ENCODE results near the gene DPYD.

Gene DPYD

DNA sequence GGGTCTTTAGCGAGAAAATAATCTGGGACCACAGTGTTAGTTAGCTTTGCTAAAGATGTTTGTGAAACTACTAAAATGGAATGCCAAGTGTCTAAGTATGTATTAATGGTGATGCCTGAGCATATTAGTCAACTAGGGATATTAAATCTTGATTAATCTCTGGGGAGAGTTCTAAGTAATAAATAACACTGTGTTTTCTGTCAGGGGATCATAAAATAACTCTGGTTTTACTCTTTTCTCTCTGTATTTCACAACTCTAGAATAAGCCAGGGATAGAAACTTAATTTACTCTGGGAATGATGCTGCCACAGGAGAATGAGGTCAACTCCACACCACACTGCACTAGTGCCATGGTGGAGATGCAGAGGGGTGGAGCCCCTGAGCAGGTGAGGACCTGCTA lies 800.0 kb downstream of the DPYD start:
- DNase-seq, result no peak

GRCh38 chr1:97119260-97120158 lies 801.3 kb downstream of the DPYD start:
- no peak for DNase-seq

DNA sequence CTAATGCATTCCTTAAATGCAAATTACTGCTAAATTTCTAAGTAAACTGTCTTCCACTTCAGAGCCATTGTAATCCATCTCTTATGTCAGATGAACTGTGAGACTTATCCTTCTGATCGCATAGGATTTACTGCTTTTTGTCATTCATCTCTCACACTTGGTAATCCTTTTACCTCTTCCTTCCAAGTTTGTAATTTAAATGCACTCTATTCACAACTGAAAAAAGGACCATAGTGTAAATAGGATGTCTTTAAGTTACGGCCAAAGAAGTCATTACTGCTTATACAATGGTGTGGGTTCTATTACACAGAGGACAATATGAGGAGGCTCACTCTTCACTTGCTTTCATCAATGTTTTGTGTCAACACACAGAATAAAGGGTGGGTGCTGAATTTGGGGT lies 806.0 kb downstream of the DPYD start:
- DNase-seq, result no peak

- DNase-seq, result no peak
Observed at GRCh38 chr1:97112442-97112841, 808.4 kb downstream of the DPYD start.

GRCh38 chr1:97108179-97108578 lies 812.7 kb downstream of the DPYD start:
- DNase-seq, result no peak

- DNase-seq, result no peak
Observed at GRCh38 chr1:97105531-97105930, 815.3 kb downstream of the DPYD start.

GRCh38 chr1:97101509-97101908 lies 819.3 kb downstream of the DPYD start:
- DNase-seq, result no peak

DNA sequence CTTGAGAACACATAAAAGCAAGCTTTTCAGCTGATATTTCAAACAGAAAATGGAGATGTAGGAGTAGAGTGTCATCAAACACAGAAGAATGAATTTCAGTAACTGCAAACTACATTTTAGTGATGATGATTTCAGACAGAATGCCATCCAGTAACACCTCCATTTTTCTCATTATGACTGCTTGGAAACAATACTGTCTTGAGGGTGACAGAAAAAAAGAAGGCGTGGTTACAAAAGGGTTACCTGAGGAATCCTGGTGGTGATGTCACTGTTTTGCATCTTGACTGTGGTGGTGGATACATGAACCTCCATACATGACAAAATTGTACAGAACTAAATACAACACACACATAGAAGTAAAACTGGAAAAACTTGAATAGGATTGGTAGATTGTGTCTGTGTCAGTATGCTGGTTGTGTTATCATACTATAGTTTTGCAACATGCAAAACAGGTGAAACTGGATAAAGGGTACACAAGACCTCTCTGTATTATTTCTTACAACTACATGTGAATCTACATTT lies 823.4 kb downstream of the DPYD start:
- no peak for DNase-seq

DNA sequence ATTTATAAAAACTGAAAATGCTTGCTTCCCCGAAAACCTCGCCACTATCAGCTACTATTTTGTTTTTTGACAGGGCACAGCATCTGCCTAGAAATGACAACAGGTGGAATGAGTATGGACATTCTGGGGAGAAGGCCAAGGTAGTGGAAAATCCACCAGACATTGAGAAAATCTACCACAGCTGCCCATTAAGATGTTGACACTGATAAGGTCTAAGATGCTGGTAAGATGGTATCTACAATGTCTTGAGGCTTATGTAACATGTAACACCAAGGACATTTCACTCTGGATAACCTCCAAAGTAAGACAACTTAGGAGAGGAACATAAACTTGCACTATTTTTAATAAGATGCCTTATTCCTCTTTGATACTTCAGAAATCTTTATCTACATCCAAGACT lies 825.1 kb downstream of the DPYD start:
- no peak for DNase-seq

DNA sequence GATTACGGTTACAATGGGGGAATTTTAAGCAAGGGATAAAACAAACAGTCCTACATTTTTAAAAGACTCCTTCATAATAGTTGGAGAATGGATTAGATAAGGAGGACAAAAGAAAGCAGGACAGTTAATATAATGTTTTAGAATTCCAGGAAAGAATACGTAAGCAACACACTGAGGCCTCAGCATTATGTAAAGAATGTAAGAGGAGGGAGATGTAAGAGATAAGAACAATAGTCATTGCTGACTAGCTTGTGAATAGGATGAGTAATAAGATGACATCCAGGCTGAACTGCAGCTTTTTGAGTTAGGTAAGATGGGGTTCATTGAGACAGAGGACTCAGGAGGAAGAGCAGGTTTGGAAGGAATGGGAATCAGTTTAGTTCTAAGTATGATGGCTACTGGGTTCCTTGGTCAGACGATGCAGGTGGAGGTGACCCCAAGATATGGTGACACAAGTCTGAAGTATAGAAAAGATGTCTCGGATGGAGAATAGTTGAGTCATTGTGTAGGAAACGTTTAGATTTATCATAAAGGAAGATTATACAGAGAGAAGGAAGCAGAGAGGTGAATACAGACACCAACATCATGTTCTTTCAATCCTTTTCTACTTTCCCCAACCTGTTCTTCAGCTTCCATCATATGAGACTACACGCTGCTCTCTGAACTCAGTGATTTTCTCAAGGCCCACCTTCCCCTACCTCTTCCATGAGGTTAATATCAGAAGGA lies 826.4 kb downstream of the DPYD start:
- no peak for DNase-seq

DNA sequence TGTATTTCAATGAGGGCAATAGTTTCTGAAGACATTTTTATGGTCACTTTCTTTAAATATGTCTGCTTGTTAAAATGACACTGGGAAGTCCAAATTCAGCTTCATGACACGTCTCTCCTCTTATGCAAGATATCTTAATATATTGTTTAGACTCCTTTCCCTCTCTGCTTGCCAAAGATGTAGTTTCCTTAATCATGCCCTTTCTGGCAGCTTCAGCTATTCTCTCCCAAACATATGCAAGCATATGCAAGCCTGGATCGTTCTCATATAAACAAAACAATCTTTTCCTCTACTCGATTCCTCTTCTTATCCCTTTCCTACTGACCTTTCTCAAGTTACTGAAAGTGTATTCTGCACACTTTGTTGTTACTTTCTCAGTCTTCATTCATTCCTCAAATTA lies 827.1 kb downstream of the DPYD start:
- no peak for DNase-seq

DNA sequence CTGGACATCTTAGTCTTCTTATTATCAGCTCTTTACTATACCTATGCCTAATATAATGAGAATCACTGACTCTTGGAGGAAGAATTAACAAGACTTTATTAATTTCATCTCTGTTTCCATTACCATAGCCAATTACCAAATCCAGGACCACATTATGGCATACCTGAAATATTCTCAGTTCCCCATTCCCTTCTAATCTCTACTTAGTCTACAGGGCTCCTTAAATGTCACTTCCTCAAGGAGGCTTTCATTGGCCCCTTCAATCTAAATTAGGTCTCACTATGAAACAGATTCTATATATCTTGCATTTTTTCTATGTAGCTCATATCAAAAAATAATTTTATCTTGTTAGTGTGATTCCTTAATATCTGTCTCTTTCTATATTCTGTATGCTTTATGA lies 828.0 kb downstream of the DPYD start:
- no peak for DNase-seq

GRCh38 chr1:97091679-97092078 lies 829.2 kb downstream of the DPYD start:
- DNase-seq, result no peak

DNA sequence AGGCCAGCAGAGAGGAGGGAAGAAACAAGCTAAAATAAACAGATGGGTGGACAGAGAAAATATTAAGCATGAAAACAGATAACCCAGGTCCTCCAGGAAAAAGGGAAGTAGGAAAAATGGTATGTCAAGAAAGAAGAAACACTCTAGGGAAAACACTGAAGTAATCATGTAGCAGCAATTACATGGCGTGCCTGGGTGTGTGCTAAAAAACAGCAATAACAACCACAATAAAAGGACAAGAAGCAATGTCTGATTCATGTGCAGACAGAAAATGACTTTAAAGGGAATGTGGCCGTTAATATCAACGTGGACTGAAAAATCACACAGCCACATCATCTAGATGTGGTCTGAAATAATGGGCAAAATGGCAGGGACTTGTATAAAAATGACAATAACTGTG lies 829.6 kb downstream of the DPYD start:
- DNase-seq, result no peak

DNA sequence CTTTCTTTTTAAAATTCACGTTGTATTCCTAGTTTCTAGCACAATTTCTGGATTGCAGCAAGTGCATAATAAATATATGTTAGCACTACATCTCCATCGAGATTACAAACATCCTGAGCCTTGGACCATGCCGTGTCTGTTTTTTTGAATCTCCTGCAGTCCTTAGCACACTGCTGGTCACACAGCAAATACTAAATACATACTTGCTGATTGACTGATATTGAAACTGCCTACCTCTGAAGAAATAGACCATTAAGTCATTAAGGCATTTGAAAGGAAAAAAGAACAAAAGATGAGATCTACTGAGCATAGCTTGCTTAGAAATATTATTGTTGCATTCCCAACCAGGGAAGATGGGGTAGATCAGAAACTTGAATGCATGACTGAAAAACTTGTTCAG lies 830.1 kb downstream of the DPYD start:
- DNase-seq, result no peak

DNA sequence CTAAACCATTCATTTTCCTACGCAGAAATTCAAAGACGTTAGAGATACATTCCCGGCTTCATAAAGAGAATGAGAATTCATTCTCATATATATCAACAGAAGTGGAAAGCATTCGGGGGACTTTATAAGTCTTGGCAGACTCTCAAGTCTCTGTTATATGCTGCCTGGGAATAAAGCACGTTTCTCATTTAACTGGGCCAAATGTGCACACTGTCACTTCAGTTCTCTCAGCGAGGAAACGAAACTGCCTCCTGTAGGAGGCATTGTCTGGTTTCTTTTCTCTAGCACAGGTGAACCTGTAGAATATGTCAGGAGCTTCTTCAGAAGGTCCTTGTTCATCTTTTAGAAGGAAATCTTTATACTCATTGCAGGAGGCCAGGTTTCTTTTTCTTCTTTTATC lies 831.7 kb downstream of the DPYD start:
- no peak for DNase-seq

- DNase-seq, result no peak
Observed at GRCh38 chr1:97088391-97088790, 832.4 kb downstream of the DPYD start.

DNA sequence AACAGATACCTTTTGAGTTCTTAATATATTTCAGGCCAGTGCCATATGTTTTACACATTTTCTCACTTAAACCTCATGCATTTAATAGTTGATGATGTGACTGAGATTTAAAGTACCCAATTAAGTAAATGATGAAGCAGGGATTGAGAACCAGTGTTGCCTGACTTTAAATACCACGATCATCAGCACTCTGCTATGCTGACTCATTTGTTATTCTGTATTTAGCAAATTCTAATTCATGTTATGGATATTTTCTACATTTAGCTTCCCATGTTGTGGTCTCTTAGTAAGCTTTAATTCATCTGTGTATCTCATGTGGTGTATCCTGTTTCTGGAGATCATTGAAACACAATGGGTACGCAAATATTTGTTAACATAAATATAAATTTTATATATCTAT lies 836.3 kb downstream of the DPYD start:
- DNase-seq, result no peak

GRCh38 chr1:97082160-97082848 lies 838.5 kb downstream of the DPYD start:
- no peak for DNase-seq

GRCh38 chr1:97078872-97079271 lies 842.0 kb downstream of the DPYD start:
- no peak for DNase-seq

DNA sequence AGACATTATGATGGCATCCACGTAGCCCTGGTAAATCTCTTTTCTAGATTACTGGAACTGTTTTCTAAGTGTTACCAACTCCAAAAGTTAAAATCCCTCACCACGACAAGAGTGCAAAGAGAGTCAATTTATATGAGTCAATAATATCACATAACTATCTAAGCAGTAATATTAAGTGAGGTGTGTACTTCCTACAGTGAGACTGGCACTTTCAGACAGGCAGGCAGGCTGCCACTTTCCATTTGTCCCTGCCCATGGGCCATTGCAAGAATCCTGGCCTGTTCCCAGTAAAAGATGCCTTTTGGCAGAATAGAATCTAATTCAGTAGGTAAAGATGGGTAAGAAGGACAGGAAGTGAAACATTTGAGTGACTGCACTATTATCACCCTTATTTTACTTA lies 843.6 kb downstream of the DPYD start:
- DNase-seq, result no peak

GRCh38 chr1:97074771-97075170 lies 846.1 kb downstream of the DPYD start:
- DNase-seq, result no peak

DNA sequence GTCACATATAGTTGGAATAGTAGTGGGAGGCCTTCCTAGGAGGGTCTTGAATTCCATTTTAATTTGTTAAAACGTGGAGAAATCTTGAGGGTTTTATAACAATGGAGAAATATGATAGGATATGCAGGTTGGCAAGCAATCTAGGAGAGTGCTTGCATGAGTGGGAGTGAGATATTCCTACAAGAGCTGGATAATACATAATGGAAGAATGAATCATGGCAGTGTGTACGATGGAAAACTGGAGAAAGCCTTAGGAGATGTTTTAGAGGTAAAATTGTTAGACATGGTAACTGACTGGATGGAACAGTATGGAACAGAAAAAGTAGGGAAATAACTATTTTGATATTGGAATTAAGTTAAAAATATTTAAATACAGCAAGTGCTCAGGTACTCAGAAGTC lies 846.9 kb downstream of the DPYD start:
- no peak for DNase-seq

DNA sequence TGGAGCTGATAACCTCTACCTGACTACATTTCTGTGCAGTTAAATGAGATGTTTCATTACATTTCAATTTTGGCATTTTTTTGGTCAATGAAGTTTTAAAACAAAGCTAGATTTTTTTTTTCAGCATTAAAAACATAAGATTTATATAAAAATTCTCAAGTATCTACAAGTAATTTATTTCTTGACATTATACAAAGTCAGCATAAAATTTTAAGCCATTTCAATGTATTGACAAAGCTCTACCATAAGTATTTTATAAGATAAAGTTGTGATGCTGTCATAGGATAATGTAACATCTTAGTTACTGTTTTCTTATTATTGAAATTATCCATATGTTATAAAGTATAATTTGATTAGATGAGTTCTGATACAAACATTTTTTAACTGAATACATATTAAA lies 847.7 kb downstream of the DPYD start:
- DNase-seq, result no peak

Data from activated effector memory CD4-positive, alpha-beta T cell treated with anti-CD3 and anti-CD28 coated beads, Interleukin-2, amount 50 U/mL, for 16 hours (primary cell).